Endothelial cell of umbilical vein (primary cell): ENCODE results near the gene MSN. TPM values are rescaled to one million over a fixed set of nuclear protein-coding genes. Genes with fewer than 3 reads are reported as not detected.
"Not testable (repeated sequence)": the region's sequence is repeated elsewhere in the genome, so short reads cannot be mapped to it uniquely, and the experiment has no call there.

Experiments used
- BruUV-seq: library from RNA; stranded (reverse); fragments of 400-500 nt; replicated peaks from 2 replicates; lab custom pipeline; 2021; lab: Mats Ljungman, UMichigan
- CTCF ChIA-PET: fragments of 300-600, 350-600 bp; sonication (Branson Sonifier 250); formaldehyde crosslinking; loops from one replicate; lab custom pipeline; 2021; ENCODE audit warnings: antibody characterized with exemption, inconsistent platforms; lab: Charles Lee
- POLR2A ChIA-PET: fragments of 300-600, 350-600 bp; sonication (Branson Sonifier 250); formaldehyde crosslinking; loops from one replicate; lab custom pipeline; 2021; ENCODE audit warnings: antibody characterized with exemption, inconsistent platforms; lab: Charles Lee
- DNase-seq: peaks from one replicate; pipeline ENCODE4 v3.0.0-alpha.2; 2011; ENCODE audit warnings: low read depth, low spot score
- FAIRE-seq: peaks from 2 replicates; lab custom pipeline; 2011; peaks lifted over from hg19 to GRCh38; lab: Jason Lieb, UNC
- H2AFZ ChIP-seq: 2 replicates; pipeline ENCODE4 v1.6.0; 2012; ENCODE audit warnings: low read depth, low read length, control low read depth, inconsistent platforms
- H3K27ac ChIP-seq: 2 replicates; pipeline ENCODE4 v1.5.1; 2011; ENCODE audit warnings: low read depth, mild to moderate bottlenecking, control low read depth, low read length, moderate library complexity; ENCODE audit not compliant: insufficient read depth
- H3K27me3 ChIP-seq, 2 experiments: 2 replicates each; pipeline versions ENCODE4 v1.6.0 to v1.6.1; 2011; ENCODE audit warnings: low read length in 2 of 2, mixed read lengths in 1 of 2; ENCODE audit not compliant: control insufficient read depth in 2 of 2, insufficient read depth in 2 of 2
- H3K36me3 ChIP-seq, 2 experiments: 2 replicates in 1 of 2; 3 replicates in 1 of 2; pipeline ENCODE4 v1.5.1; 2011; ENCODE audit warnings: low read length in 2 of 2, mild to moderate bottlenecking in 1 of 2, moderate library complexity in 1 of 2; ENCODE audit not compliant: control insufficient read depth in 2 of 2, insufficient read depth in 2 of 2; ENCODE audit errors: extremely low read depth in 1 of 2
- H3K4me1 ChIP-seq: 3 replicates; pipeline ENCODE4 v1.5.1; 2011; ENCODE audit warnings: mild to moderate bottlenecking, low read length; ENCODE audit not compliant: control insufficient read depth, insufficient read depth; ENCODE audit errors: extremely low read depth
- H3K4me2 ChIP-seq: 2 replicates; pipeline ENCODE4 v1.6.1; 2011; ENCODE audit warnings: low read length, control low read depth, mixed read lengths; ENCODE audit not compliant: insufficient read depth
- H3K4me3 ChIP-seq, 3 experiments: fragments of 200-600 bp in 1 of 3; sonication (generic), shearing (Covaris generic) in 1 of 3; replicated peaks in 1 of 3; 2 replicates each; pipeline ENCODE4 v1.5.1; 2011 to 2016; ENCODE audit warnings: control low read depth in 3 of 3, low read length in 3 of 3, mild to moderate bottlenecking in 2 of 3, inconsistent platforms in 1 of 3, low read depth in 1 of 3, moderate library complexity in 1 of 3; ENCODE audit not compliant: insufficient read depth in 1 of 3
- H3K79me2 ChIP-seq: 2 replicates; pipeline ENCODE4 v1.6.0; 2012; ENCODE audit warnings: low read length, inconsistent platforms; ENCODE audit not compliant: control insufficient read depth, insufficient read depth
- H3K9ac ChIP-seq: replicated peaks from 2 replicates; pipeline ENCODE3; 2011; ENCODE audit warnings: low read length, control low read depth; ENCODE audit not compliant: insufficient read depth; ENCODE audit errors: extremely low read depth
- H3K9me1 ChIP-seq: replicated peaks from 3 replicates; pipeline ENCODE4 v1.6.0; 2011; ENCODE audit warnings: mild to moderate bottlenecking, low read length; ENCODE audit not compliant: control insufficient read depth, insufficient read depth; ENCODE audit errors: extremely low read depth
- H3K9me3 ChIP-seq: replicated peaks from 2 replicates; pipeline ENCODE4 v1.5.1; 2012; ENCODE audit warnings: low read length, inconsistent platforms; ENCODE audit not compliant: control insufficient read depth, insufficient read depth
- H4K20me1 ChIP-seq: replicated peaks from 2 replicates; pipeline ENCODE3; 2011; ENCODE audit warnings: mild to moderate bottlenecking, low read length; ENCODE audit not compliant: control insufficient read depth, insufficient read depth; ENCODE audit errors: extremely low read depth
- EZH2 ChIP-seq: IDR thresholded peaks from 2 replicates; pipeline ENCODE4 v1.6.1; 2012; ENCODE audit warnings: borderline replicate concordance, low read depth, mild to moderate bottlenecking, moderate library complexity, low read length, inconsistent platforms; ENCODE audit not compliant: severe bottlenecking
- FOS ChIP-seq: IDR thresholded peaks from 2 replicates; pipeline ENCODE4 v1.6.1; 2011; ENCODE audit warnings: mild to moderate bottlenecking, low read length, moderate library complexity, borderline replicate concordance; ENCODE audit not compliant: insufficient read depth
- GATA2 ChIP-seq: IDR thresholded peaks from 2 replicates; pipeline ENCODE4 v1.7.0; 2011; ENCODE audit warnings: low read depth, mild to moderate bottlenecking, moderate library complexity, mixed read lengths, low read length; ENCODE audit not compliant: insufficient read length, insufficient read depth
- JUN ChIP-seq: IDR thresholded peaks from 2 replicates; pipeline ENCODE4 v1.6.1; 2011; ENCODE audit warnings: borderline replicate concordance, low read depth; ENCODE audit not compliant: insufficient read length, insufficient read depth
- MAX ChIP-seq: IDR thresholded peaks from 2 replicates; pipeline ENCODE4 v1.6.1; 2011; ENCODE audit not compliant: insufficient read depth, insufficient read length
- MYC ChIP-seq: IDR thresholded peaks from one replicate; pipeline ENCODE4 v1.6.1; 2011; ENCODE audit warnings: mild to moderate bottlenecking, low read depth, low read length
- POLR2A ChIP-seq: IDR thresholded peaks from 2 replicates; pipeline ENCODE4 v1.6.1; 2012; ENCODE audit warnings: low read depth, mild to moderate bottlenecking, control low read depth, low read length
- POLR2AphosphoS5 ChIP-seq: IDR thresholded peaks from 2 replicates; pipeline ENCODE4 v1.6.1; 2012; ENCODE audit warnings: low read depth, mild to moderate bottlenecking, control low read depth, low read length, moderate library complexity; ENCODE audit not compliant: insufficient read depth
- dilution Hi-C: fragments of 300-500 bp; cut with MboI; formaldehyde crosslinking; loops from one replicate; pipeline ENCODE4 v1.15.0; 2019; ENCODE audit warnings: low sequenced_read_pairs; ENCODE audit not compliant: extremely low pct_ligation_motif_present
- intact Hi-C: fragments of 100-400 bp; cut with micrococcal nuclease; formaldehyde crosslinking; loops from one replicate; pipeline ENCODE4 v1.10.0; 2022
- polyA plus RNA-seq, 4 experiments: library from polyadenylated mRNA; depleted of rRNA in 3 of 4; stranded (reverse) in 3 of 4; unstranded in 1 of 4; fragments of >200 nt; gene quantifications; 2 replicates each; pipeline versions ENCODE4 v1.2.1 to v1.2.3, GENCODE V29; 2011 to 2012; ENCODE audit warnings: missing spikeins in 1 of 4
- total RNA-seq: library from RNA; stranded (reverse); gene quantifications from 2 replicates; pipeline ENCODE4 v1.2.3, GENCODE V29; 2021
- TF ChIP-seq, protein P1 (sequence below), 2 donors: IDR thresholded peaks; 1 replicate in 1 of 2; 2 replicates in 1 of 2; pipeline ENCODE4 v1.5.1; 2011; ENCODE audit warnings: low read length in 2 of 2, mild to moderate bottlenecking in 2 of 2, moderate library complexity in 2 of 2, control low read depth in 1 of 2, inconsistent platforms in 1 of 2, low read depth in 1 of 2; ENCODE audit not compliant: insufficient read depth in 1 of 2; ENCODE audit errors: extremely low read depth in 1 of 2

The MSN gene
- total and polyA plus RNA-seq, 2 donors (not counting 3 experiments of a cell fraction or from before 2014, with no cell fraction given), result 528 to 635 TPM

DNA sequence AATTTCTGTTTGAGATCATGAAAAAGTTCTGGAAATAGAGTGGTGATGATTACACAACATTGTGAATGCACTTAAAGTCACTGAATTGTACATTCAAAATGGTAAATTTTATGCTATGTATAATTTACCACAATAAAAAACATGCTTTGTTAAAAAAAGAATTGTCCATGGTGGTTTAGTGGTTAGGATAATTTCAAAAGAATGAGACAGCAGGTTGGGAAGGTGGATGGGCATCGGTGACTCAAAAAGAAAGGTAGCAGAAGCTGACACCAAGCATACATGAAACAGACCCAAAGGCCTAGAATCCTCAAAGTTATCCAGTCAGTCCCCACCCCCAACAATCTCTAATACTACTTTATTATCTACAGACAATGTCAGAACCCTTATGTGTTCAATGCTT, 91.1 kb downstream of the MSN start:
- Histone ChIP-seq H3K9me3 (no peaks in the 10 kb centered on the region), H3K9me1 (no peaks in the 10 kb centered on the region), H3K27me3 (no peaks in the 10 kb centered on the region), H3K4me1 (no peaks in the 10 kb centered on the region), H3K4me2 (no peak overlapping the region), H2AFZ (no peak overlapping the region), H3K36me3 (no peaks in the 10 kb centered on the region), H3K27ac (no peak overlapping the region), H3K4me3 (no peak overlapping the region), H4K20me1 (no peaks in the 10 kb centered on the region), H3K79me2 (no peaks in the 10 kb centered on the region), H3K9ac (no peak overlapping the region)
- dilution Hi-C loops, result no loop called here
- no TSS peak for BruUV-seq
- CTCF ChIA-PET, result no interaction called here
- intact Hi-C loops, result no loop called here
- TF ChIP-seq POLR2AphosphoS5, result no peak
- no peak for TF ChIP-seq FOS
- no peak for TF ChIP-seq GATA2
- TF ChIP-seq MYC, result no peak
- TF ChIP-seq EZH2, result no peak
- TF ChIP-seq, protein P1, sequence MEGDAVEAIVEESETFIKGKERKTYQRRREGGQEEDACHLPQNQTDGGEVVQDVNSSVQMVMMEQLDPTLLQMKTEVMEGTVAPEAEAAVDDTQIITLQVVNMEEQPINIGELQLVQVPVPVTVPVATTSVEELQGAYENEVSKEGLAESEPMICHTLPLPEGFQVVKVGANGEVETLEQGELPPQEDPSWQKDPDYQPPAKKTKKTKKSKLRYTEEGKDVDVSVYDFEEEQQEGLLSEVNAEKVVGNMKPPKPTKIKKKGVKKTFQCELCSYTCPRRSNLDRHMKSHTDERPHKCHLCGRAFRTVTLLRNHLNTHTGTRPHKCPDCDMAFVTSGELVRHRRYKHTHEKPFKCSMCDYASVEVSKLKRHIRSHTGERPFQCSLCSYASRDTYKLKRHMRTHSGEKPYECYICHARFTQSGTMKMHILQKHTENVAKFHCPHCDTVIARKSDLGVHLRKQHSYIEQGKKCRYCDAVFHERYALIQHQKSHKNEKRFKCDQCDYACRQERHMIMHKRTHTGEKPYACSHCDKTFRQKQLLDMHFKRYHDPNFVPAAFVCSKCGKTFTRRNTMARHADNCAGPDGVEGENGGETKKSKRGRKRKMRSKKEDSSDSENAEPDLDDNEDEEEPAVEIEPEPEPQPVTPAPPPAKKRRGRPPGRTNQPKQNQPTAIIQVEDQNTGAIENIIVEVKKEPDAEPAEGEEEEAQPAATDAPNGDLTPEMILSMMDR (IDR thresholded peaks at IDR 0.05; ENCODE audit: extremely low read depth in 1 of 2, insufficient read depth in 1 of 2, low read depth in 1 of 2, low read length in 2 of 2), result no peak
- TF ChIP-seq JUN, result no peak
- TF ChIP-seq MAX, result no peak
- no peak for TF ChIP-seq POLR2A
- POLR2A ChIA-PET, result no interaction called here
- peak; percentile 78 for FAIRE-seq
- DNase-seq, result no peak

GRCh38 chrX:65759525-65759924, 92.1 kb downstream of the MSN start:
- H3K9me1 ChIP-seq, H4K20me1 ChIP-seq, H3K9ac ChIP-seq, intact Hi-C loops, POLR2A ChIA-PET, DNase-seq, H3K36me3 ChIP-seq, H2AFZ ChIP-seq, FAIRE-seq, dilution Hi-C loops, H3K4me2 ChIP-seq, H3K27ac ChIP-seq, H3K4me3 ChIP-seq, H3K79me2 ChIP-seq, H3K9me3 ChIP-seq, CTCF ChIA-PET, H3K4me1 ChIP-seq, BruUV-seq, H3K27me3 ChIP-seq: not testable (repeated sequence)
